ENCODE data around the gene CBX1. TPM values are rescaled to one million over a fixed set of nuclear protein-coding genes. Genes with fewer than 3 reads are reported as not detected.
A peak's percentile ranks its signal among the peaks of the same experiment; 100 is the strongest.

CBX1 gene
- total and polyA plus RNA-seq, 2 donors (not counting 3 experiments of a cell fraction or from before 2014, with no cell fraction given), result 20.4 to 95.2 TPM

DNA sequence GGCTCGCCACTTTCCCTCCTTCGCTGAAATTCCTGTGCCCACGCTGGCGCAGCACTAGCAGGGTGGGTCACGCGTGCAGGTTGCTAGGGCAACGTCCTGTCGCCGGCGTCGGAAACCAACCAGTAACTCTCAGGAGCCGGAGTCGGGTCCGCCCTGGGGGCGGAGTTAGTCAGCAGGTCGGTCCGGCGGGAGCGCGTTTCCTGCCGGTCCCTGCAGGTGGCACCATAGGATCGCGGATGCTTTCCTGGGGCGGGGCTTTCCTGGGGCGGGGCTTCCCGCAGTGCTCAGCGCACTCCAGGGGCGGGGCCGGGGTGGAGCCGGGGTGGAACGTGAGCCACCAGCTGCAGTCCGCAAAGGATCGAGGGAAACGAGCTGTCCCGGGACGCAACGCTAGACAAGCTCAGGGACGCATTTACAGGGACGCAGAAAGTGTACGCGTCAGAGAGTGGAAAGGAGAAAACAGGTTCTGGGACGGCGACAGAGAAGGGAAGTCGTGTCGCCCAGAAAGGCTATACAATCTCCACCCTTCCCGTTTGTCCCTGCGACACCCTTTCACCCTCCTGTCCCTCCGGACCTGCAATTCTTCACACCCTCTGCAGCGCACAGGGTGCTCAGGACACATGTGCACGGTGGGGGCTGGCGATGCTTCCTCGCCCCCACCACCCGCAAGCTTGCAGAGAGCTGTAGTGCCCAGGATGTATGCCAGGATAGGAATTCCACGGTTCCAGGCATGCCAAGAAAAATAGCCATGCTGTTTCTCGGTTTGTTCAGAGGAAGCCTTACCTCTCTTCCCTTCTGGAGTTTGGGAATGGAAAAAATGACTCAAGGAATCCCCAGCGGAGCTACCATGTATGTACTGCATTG lies 76.0 kb downstream of the CBX1 start:
- no peak overlapping the region for H3K9ac ChIP-seq (replicated peaks; ENCODE audit: extremely low read depth, insufficient read depth, low read length)

More for the DNA sequence above, 76.0 kb downstream of the CBX1 start:
- Histone ChIP-seq H3K9me3 (replicated peaks; ENCODE audit: control insufficient read depth, insufficient read depth, low read length) (no peaks in the 10 kb centered on the region), H3K9me1 (replicated peaks; ENCODE audit: control insufficient read depth, extremely low read depth, insufficient read depth, low read length) (no peaks in the 10 kb centered on the region), H3K4me2 (ENCODE audit: insufficient read depth, low read length) (peak overlapping the region; percentile 86), H3K36me3 (ENCODE audit: control insufficient read depth in 2 of 2, extremely low read depth in 1 of 2, insufficient read depth in 2 of 2, low read length in 2 of 2) (no peaks in the 10 kb centered on the region), H3K27me3 (ENCODE audit: control insufficient read depth in 2 of 2, insufficient read depth in 2 of 2, low read length in 2 of 2) (no peaks in the 10 kb centered on the region), H3K79me2 (ENCODE audit: control insufficient read depth, insufficient read depth, low read length) (no peaks in the 10 kb centered on the region), H3K4me3 (replicated peaks in 1 of 3; ENCODE audit: insufficient read depth in 1 of 3, low read depth in 1 of 3, low read length in 3 of 3) (peak overlapping the region; percentile 5 to 55 (median 39)), H3K27ac (ENCODE audit: insufficient read depth, low read depth, low read length) (no peak overlapping the region), H2AFZ (ENCODE audit: low read depth, low read length) (peak overlapping the region; percentile 72), H4K20me1 (replicated peaks; ENCODE audit: control insufficient read depth, extremely low read depth, insufficient read depth, low read length) (no peaks in the 10 kb centered on the region), H3K4me1 (ENCODE audit: control insufficient read depth, extremely low read depth, insufficient read depth, low read length) (peaks cover 26% of the 10 kb centered on the region)
- FAIRE-seq (peak; percentile 96), DNase-seq (ENCODE audit: low read depth, low spot score) (peak; percentile 97)
- ChIA-PET CTCF (interaction anchor here (0.5 to 7.3 kb wide), 32 partner anchors 10 to 927 kb away, joined by 3 to 210 read pairs (median 5); partner anchors contain the start of genes CDK5RAP3, HOXB6, NFE2L1 and SNX11), POLR2A (interaction anchor here (0.6 to 1.0 kb wide), 3 partner anchors 15 to 71 kb away, joined by 3 to 5 read pairs (median 5); partner anchors contain the start of gene NFE2L1)
- TF ChIP-seq MAX (IDR thresholded peaks at IDR 0.05; ENCODE audit: insufficient read depth, insufficient read length), result peak; percentile 87
- TF ChIP-seq EZH2 (IDR thresholded peaks at IDR 0.05; ENCODE audit: borderline replicate concordance, low read depth, low read length, severe bottlenecking), result no peak
- no peak for TF ChIP-seq MYC (IDR thresholded peaks at IDR 0.05; ENCODE audit: low read depth, low read length)
- TF ChIP-seq GATA2 (IDR thresholded peaks at IDR 0.05; ENCODE audit: insufficient read depth, insufficient read length, low read depth, low read length), result no peak
- TF ChIP-seq JUN (IDR thresholded peaks at IDR 0.05; ENCODE audit: borderline replicate concordance, insufficient read depth, insufficient read length, low read depth), result no peak
- TF ChIP-seq, protein P1, sequence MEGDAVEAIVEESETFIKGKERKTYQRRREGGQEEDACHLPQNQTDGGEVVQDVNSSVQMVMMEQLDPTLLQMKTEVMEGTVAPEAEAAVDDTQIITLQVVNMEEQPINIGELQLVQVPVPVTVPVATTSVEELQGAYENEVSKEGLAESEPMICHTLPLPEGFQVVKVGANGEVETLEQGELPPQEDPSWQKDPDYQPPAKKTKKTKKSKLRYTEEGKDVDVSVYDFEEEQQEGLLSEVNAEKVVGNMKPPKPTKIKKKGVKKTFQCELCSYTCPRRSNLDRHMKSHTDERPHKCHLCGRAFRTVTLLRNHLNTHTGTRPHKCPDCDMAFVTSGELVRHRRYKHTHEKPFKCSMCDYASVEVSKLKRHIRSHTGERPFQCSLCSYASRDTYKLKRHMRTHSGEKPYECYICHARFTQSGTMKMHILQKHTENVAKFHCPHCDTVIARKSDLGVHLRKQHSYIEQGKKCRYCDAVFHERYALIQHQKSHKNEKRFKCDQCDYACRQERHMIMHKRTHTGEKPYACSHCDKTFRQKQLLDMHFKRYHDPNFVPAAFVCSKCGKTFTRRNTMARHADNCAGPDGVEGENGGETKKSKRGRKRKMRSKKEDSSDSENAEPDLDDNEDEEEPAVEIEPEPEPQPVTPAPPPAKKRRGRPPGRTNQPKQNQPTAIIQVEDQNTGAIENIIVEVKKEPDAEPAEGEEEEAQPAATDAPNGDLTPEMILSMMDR (IDR thresholded peaks at IDR 0.05; ENCODE audit: extremely low read depth in 1 of 2, insufficient read depth in 1 of 2, low read depth in 1 of 2, low read length in 2 of 2), result peak; percentile 73 to 90
- no peak for TF ChIP-seq POLR2A (IDR thresholded peaks at IDR 0.05; ENCODE audit: low read depth, low read length)
- no peak for TF ChIP-seq FOS (IDR thresholded peaks at IDR 0.05; ENCODE audit: borderline replicate concordance, insufficient read depth, low read length)
- peak; percentile 48 for TF ChIP-seq POLR2AphosphoS5 (IDR thresholded peaks at IDR 0.05; ENCODE audit: insufficient read depth, low read depth, low read length)
- dilution Hi-C loops (cut with MboI; ENCODE audit: extremely low pct_ligation_motif_present, low sequenced_read_pairs) (no loop called here), intact Hi-C loops (cut with micrococcal nuclease) (loop anchor here (1.0 to 10.0 kb wide), 9 partner anchors 23 to 593 kb away; partner anchors contain the start of genes CBX1 and NFE2L1)
- no TSS peak for BruUV-seq (replicated peaks)
